Measurements from ENCODE around the gene MTUS2. TPM values are rescaled to one million over a fixed set of nuclear protein-coding genes. Genes with fewer than 3 reads are reported as not detected.

The MTUS2 gene
- total and polyA plus RNA-seq, 2 experiments from 2014 or later, result 3.0 to 4.3 TPM

DNA sequence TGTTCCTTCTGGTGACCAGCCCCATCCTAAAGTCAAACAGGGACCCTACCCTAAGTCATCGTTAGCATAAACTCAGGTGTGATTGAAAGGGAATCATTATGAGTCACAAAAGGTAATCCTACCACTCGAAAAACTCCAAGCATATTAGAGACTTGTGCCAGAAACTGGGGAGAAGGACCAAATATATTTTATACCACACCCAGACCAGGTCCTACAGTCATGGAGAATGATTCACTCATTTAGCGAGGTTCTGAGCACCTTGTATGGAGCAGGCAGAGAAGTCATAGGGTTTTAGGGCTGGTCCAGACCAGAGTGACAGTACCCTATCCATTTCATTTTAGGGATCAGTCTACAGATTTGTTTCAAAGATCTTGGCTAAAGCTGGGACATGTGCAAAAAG lies 625.9 kb downstream of the MTUS2 start:
- Histone ChIP-seq H4K20me1 (ENCODE audit: insufficient read depth, poor library complexity, severe bottlenecking) (no peaks in the 10 kb centered on the region), H3K4me2 (no peak overlapping the region)
- DNase-seq (ENCODE audit: low spot score), result no peak

GRCh38 chr13:29448174-29448573 lies 628.0 kb downstream of the MTUS2 start:
- Histone ChIP-seq H3K79me2 (no peaks in the 10 kb centered on the region), H4K20me1 (ENCODE audit: insufficient read depth, poor library complexity, severe bottlenecking) (no peaks in the 10 kb centered on the region), H3K4me1 (ENCODE audit: insufficient read depth) (no peaks in the 10 kb centered on the region), H3K4me3 (no peak overlapping the region), H3K4me2 (no peak overlapping the region), H3K9me3 (ENCODE audit: low read depth) (no peaks in the 10 kb centered on the region), H2AFZ (no peak overlapping the region), H3K36me3 (replicated peaks; ENCODE audit: insufficient read depth, low read depth) (no peaks in the 10 kb centered on the region), H3K9me2 (replicated peaks; ENCODE audit: insufficient read depth) (no peaks in the 10 kb centered on the region), H3K27me3 (no peaks in the 10 kb centered on the region), H3K27ac (no peak overlapping the region)
- WGBS (ENCODE audit: low lambda C conversion rate, missing lambda C conversion rate), result 80% methylated on average over 2 of the region's 2 CpGs
- no peak for DNase-seq (ENCODE audit: low spot score)
- TF ChIP-seq EZH2 (IDR thresholded peaks at IDR 0.05; ENCODE audit: borderline replicate concordance), result no peak

More for the DNA sequence above, 625.9 kb downstream of the MTUS2 start:
- Histone ChIP-seq H3K4me3 (no peak overlapping the region), H3K9me3 (ENCODE audit: low read depth) (no peaks in the 10 kb centered on the region), H3K27ac (no peak overlapping the region), H3K36me3 (replicated peaks; ENCODE audit: insufficient read depth, low read depth) (no peaks in the 10 kb centered on the region), H3K9me2 (replicated peaks; ENCODE audit: insufficient read depth) (no peaks in the 10 kb centered on the region), H3K4me1 (ENCODE audit: insufficient read depth) (no peaks in the 10 kb centered on the region), H3K27me3 (no peaks in the 10 kb centered on the region), H2AFZ (no peak overlapping the region), H3K79me2 (no peaks in the 10 kb centered on the region)
- TF ChIP-seq EZH2 (IDR thresholded peaks at IDR 0.05; ENCODE audit: borderline replicate concordance) (no peak), CTCF (IDR thresholded peaks at IDR 0.05; ENCODE audit: poor library complexity) (no peak), EZH2phosphoT487 (IDR thresholded peaks at IDR 0.05; ENCODE audit: low read depth, severe bottlenecking, unreplicated experiment) (no peak)
- 90% methylated on average over 3 of the region's 3 CpGs for WGBS (ENCODE audit: low lambda C conversion rate, missing lambda C conversion rate)

- H3K4me2 ChIP-seq, result no peak overlapping the region
- no peak for TF ChIP-seq EZH2 (IDR thresholded peaks at IDR 0.05; ENCODE audit: borderline replicate concordance)
- TF ChIP-seq CTCF (IDR thresholded peaks at IDR 0.05; ENCODE audit: poor library complexity), result no peak
- no peak for TF ChIP-seq EZH2phosphoT487 (IDR thresholded peaks at IDR 0.05; ENCODE audit: low read depth, severe bottlenecking, unreplicated experiment)
- H3K27me3 ChIP-seq, result no peaks in the 10 kb centered on the region
- H3K79me2 ChIP-seq, result no peaks in the 10 kb centered on the region
- DNase-seq (ENCODE audit: low spot score), result no peak
- H3K27ac ChIP-seq, result no peak overlapping the region
- no peak overlapping the region for H3K4me3 ChIP-seq
- no peak overlapping the region for H2AFZ ChIP-seq
- no peaks in the 10 kb centered on the region for H4K20me1 ChIP-seq (ENCODE audit: insufficient read depth, poor library complexity, severe bottlenecking)
- H3K4me1 ChIP-seq (ENCODE audit: insufficient read depth), result no peaks in the 10 kb centered on the region
- H3K36me3 ChIP-seq (replicated peaks; ENCODE audit: insufficient read depth, low read depth), result no peaks in the 10 kb centered on the region
- H3K9me3 ChIP-seq (ENCODE audit: low read depth), result no peaks in the 10 kb centered on the region
- WGBS (ENCODE audit: low lambda C conversion rate, missing lambda C conversion rate), result 91% methylated on average over 7 of the region's 7 CpGs
- H3K9me2 ChIP-seq (replicated peaks; ENCODE audit: insufficient read depth), result no peaks in the 10 kb centered on the region
Observed at GRCh38 chr13:29449726-29450125, 629.6 kb downstream of the MTUS2 start.

DNA sequence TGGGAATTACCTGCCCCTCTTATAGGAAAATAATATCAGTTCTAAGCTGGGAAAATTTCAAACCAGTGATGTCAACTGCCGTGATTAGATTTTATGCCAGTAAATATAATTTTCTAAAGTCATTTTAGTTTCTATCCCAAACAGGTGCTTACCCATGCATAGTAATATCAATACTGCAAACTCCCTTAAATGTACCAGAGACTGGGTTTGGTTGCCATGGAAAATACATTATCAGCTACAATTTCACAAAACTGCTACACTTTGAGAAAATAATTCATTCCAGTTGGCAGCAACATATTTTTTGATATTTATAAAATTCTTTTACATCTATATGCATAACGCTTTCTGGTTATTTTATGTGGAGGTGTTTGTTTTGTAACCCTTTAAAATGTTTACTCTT lies 631.8 kb downstream of the MTUS2 start:
- Histone ChIP-seq H3K79me2 (no peaks in the 10 kb centered on the region), H3K27ac (no peak overlapping the region), H3K27me3 (no peaks in the 10 kb centered on the region), H3K4me1 (ENCODE audit: insufficient read depth) (no peaks in the 10 kb centered on the region), H3K36me3 (replicated peaks; ENCODE audit: insufficient read depth, low read depth) (no peaks in the 10 kb centered on the region), H3K9me3 (ENCODE audit: low read depth) (no peaks in the 10 kb centered on the region), H4K20me1 (ENCODE audit: insufficient read depth, poor library complexity, severe bottlenecking) (no peaks in the 10 kb centered on the region), H3K9me2 (replicated peaks; ENCODE audit: insufficient read depth) (no peaks in the 10 kb centered on the region), H2AFZ (no peak overlapping the region), H3K4me2 (no peak overlapping the region), H3K4me3 (no peak overlapping the region)
- 90% methylated on average over 2 of the region's 2 CpGs for WGBS (ENCODE audit: low lambda C conversion rate, missing lambda C conversion rate)
- no peak for DNase-seq (ENCODE audit: low spot score)
- TF ChIP-seq EZH2 (IDR thresholded peaks at IDR 0.05; ENCODE audit: borderline replicate concordance) (no peak), CTCF (IDR thresholded peaks at IDR 0.05; ENCODE audit: poor library complexity) (no peak), EZH2phosphoT487 (IDR thresholded peaks at IDR 0.05; ENCODE audit: low read depth, severe bottlenecking, unreplicated experiment) (no peak)

All from hepatocyte (in vitro differentiated cells).